ENCODE data around the gene P2RX3. TPM values are rescaled to one million over a fixed set of nuclear protein-coding genes. Genes with fewer than 3 reads are reported as not detected.

Gene P2RX3
- total and polyA plus RNA-seq, 2 donors (not counting 1 experiment from before 2014, with no cell fraction given): not detected

DNA sequence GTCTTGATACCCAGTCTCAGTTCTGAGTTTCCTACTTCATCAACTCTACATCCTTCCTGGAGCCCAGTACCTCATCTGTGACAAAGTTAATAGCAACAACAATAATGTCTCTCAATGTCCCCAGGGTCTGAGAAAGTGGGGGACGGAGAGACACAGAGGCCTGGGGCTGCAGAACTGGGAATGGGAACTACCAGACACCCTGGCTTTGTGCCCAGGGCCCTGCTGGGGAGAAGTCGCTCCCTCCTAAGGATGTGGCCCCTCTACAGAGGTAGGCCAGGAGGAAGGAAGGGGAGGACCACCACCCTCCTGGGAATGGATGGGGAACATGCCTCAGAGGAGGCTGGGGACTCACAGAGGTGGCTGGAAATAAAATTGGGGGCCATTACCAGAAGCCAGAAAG, 37.3 kb downstream of the P2RX3 start:
- no peaks in the 10 kb centered on the region for H3K4me1 ChIP-seq (ENCODE audit: control insufficient read depth, extremely low read depth, insufficient read depth, low read length)
- no peak overlapping the region for H3K9ac ChIP-seq (ENCODE audit: insufficient read depth, low read length)
- no peak overlapping the region for H3K4me2 ChIP-seq (ENCODE audit: extremely low read depth, insufficient read depth, low read length)
- H4K20me1 ChIP-seq (ENCODE audit: control insufficient read depth, extremely low read depth, insufficient read depth, low read length): no peaks in the 10 kb centered on the region
- no peak overlapping the region for H3K27ac ChIP-seq (ENCODE audit: insufficient read depth, low read length)
- no peak for DNase-seq (ENCODE audit: low read depth in 2 of 2)
- H3K9me3 ChIP-seq (ENCODE audit: control insufficient read depth, insufficient read depth, low read depth, low read length): no peaks in the 10 kb centered on the region
- H3K36me3 ChIP-seq (ENCODE audit: control insufficient read depth, insufficient read depth, low read length): no peaks in the 10 kb centered on the region
- H2AFZ ChIP-seq (ENCODE audit: low read length): no peak overlapping the region
- no peak overlapping the region for H3K4me3 ChIP-seq (replicated peaks in 1 of 4; ENCODE audit: control extremely low read depth in 1 of 4, insufficient read depth in 1 of 4, low read depth in 3 of 4, low read length in 4 of 4)
- no peak for TF ChIP-seq EZH2 (IDR thresholded peaks at IDR 0.05; ENCODE audit: low read length, missing control alignments)
- TF ChIP-seq, protein P1, sequence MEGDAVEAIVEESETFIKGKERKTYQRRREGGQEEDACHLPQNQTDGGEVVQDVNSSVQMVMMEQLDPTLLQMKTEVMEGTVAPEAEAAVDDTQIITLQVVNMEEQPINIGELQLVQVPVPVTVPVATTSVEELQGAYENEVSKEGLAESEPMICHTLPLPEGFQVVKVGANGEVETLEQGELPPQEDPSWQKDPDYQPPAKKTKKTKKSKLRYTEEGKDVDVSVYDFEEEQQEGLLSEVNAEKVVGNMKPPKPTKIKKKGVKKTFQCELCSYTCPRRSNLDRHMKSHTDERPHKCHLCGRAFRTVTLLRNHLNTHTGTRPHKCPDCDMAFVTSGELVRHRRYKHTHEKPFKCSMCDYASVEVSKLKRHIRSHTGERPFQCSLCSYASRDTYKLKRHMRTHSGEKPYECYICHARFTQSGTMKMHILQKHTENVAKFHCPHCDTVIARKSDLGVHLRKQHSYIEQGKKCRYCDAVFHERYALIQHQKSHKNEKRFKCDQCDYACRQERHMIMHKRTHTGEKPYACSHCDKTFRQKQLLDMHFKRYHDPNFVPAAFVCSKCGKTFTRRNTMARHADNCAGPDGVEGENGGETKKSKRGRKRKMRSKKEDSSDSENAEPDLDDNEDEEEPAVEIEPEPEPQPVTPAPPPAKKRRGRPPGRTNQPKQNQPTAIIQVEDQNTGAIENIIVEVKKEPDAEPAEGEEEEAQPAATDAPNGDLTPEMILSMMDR (conservative IDR thresholded peaks at IDR 0.05 in 1 of 2, IDR thresholded peaks at IDR 0.05 in 1 of 2; ENCODE audit: low read depth in 1 of 2, low read length in 2 of 2): no peak
- no peaks in the 10 kb centered on the region for H3K79me2 ChIP-seq (ENCODE audit: control insufficient read depth, insufficient read depth, low read length)
- peaks cover 3% of the 10 kb centered on the region for H3K27me3 ChIP-seq (ENCODE audit: control insufficient read depth, insufficient read depth, low read length)

- Histone ChIP-seq H3K4me1 (ENCODE audit: control insufficient read depth, extremely low read depth, insufficient read depth, low read length) (no peaks in the 10 kb centered on the region), H2AFZ (ENCODE audit: low read length) (no peak overlapping the region), H4K20me1 (ENCODE audit: control insufficient read depth, extremely low read depth, insufficient read depth, low read length) (no peaks in the 10 kb centered on the region), H3K27ac (ENCODE audit: insufficient read depth, low read length) (no peak overlapping the region), H3K4me2 (ENCODE audit: extremely low read depth, insufficient read depth, low read length) (no peak overlapping the region), H3K27me3 (ENCODE audit: control insufficient read depth, insufficient read depth, low read length) (peaks cover 3% of the 10 kb centered on the region), H3K9ac (ENCODE audit: insufficient read depth, low read length) (no peak overlapping the region), H3K4me3 (replicated peaks in 1 of 4; ENCODE audit: control extremely low read depth in 1 of 4, insufficient read depth in 1 of 4, low read depth in 3 of 4, low read length in 4 of 4) (no peak overlapping the region), H3K36me3 (ENCODE audit: control insufficient read depth, insufficient read depth, low read length) (no peaks in the 10 kb centered on the region), H3K9me3 (ENCODE audit: control insufficient read depth, insufficient read depth, low read depth, low read length) (no peaks in the 10 kb centered on the region), H3K79me2 (ENCODE audit: control insufficient read depth, insufficient read depth, low read length) (no peaks in the 10 kb centered on the region)
- no peak for DNase-seq (ENCODE audit: low read depth in 2 of 2)
- TF ChIP-seq, protein P1 (conservative IDR thresholded peaks at IDR 0.05 in 1 of 2, IDR thresholded peaks at IDR 0.05 in 1 of 2; ENCODE audit: low read depth in 1 of 2, low read length in 2 of 2): no peak
- no peak for TF ChIP-seq EZH2 (IDR thresholded peaks at IDR 0.05; ENCODE audit: low read length, missing control alignments)
These were observed 38.2 kb downstream of the P2RX3 start for GRCh38 chr11:57376095-57377090.

DNA sequence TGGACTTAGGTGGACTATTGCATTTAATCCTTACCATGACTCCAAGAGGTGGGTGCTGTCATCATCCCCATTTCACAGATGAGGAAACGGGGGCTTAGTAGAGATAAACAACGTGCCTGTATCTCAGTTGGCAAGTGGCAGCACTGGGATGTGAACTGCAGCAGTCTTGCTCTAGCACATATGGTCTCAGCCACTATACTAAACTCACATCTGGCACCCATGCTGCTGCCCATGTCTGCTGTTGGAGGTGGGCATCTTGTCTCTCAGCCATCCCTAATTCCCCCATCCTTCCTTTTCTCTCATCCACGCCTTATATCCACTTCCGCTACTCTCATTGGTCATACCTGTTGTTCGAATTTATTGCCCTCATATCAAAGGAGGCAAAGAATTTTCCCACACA, 39.0 kb downstream of the P2RX3 start:
- Histone ChIP-seq H3K79me2 (ENCODE audit: control insufficient read depth, insufficient read depth, low read length) (no peaks in the 10 kb centered on the region), H3K4me2 (ENCODE audit: extremely low read depth, insufficient read depth, low read length) (no peak overlapping the region), H3K9ac (ENCODE audit: insufficient read depth, low read length) (no peak overlapping the region), H3K36me3 (ENCODE audit: control insufficient read depth, insufficient read depth, low read length) (no peaks in the 10 kb centered on the region), H2AFZ (ENCODE audit: low read length) (no peak overlapping the region), H3K4me3 (replicated peaks in 1 of 4; ENCODE audit: control extremely low read depth in 1 of 4, insufficient read depth in 1 of 4, low read depth in 3 of 4, low read length in 4 of 4) (no peak overlapping the region), H4K20me1 (ENCODE audit: control insufficient read depth, extremely low read depth, insufficient read depth, low read length) (no peaks in the 10 kb centered on the region), H3K27ac (ENCODE audit: insufficient read depth, low read length) (no peak overlapping the region), H3K27me3 (ENCODE audit: control insufficient read depth, insufficient read depth, low read length) (peaks cover 3% of the 10 kb centered on the region), H3K4me1 (ENCODE audit: control insufficient read depth, extremely low read depth, insufficient read depth, low read length) (no peaks in the 10 kb centered on the region), H3K9me3 (ENCODE audit: control insufficient read depth, insufficient read depth, low read depth, low read length) (no peaks in the 10 kb centered on the region)
- TF ChIP-seq, protein P1 (conservative IDR thresholded peaks at IDR 0.05 in 1 of 2, IDR thresholded peaks at IDR 0.05 in 1 of 2; ENCODE audit: low read depth in 1 of 2, low read length in 2 of 2): no peak
- no peak for TF ChIP-seq EZH2 (IDR thresholded peaks at IDR 0.05; ENCODE audit: low read length, missing control alignments)
- DNase-seq (ENCODE audit: low read depth in 2 of 2): no peak

All from fibroblast of lung (primary cell).